ENCODE measurements around the gene PLXDC2. TPM values are rescaled to one million over a fixed set of nuclear protein-coding genes. Genes with fewer than 3 reads are reported as not detected.
"Not testable (repeated sequence)": the region's sequence is repeated elsewhere in the genome, so short reads cannot be mapped to it uniquely, and the experiment has no call there.

The PLXDC2 gene
- total RNA-seq, 1 donor from 2014 or later = 12.4 TPM

GRCh38 chr10:20200758-20201157 is 384.5 kb downstream of the PLXDC2 start:
- DNase-seq (no peak), ATAC-seq (no peak)
- intact Hi-C loops (cut with micrococcal nuclease) = no loop called here

DNA sequence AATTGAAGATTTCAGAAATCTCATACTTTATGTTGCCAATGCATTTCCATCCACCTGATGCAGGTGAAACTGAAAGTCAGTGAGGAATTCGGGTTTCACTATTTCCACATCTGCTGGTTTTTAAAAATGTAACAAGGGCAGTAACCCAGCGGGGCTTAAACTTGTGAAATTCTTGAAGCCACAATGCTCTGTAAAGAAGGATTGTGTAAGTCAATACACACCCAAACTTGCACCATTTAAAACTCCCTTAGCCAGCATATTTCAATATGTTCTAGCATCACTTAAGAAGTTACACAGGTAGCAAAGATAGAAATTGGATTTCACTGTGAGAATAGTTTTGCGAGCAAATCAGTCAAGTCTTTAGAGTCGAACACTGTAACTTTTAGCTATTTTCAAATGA is 386.1 kb downstream of the PLXDC2 start:
- ATAC-seq = no peak
- DNase-seq = no peak
- intact Hi-C loops (cut with micrococcal nuclease) = no loop called here

DNA sequence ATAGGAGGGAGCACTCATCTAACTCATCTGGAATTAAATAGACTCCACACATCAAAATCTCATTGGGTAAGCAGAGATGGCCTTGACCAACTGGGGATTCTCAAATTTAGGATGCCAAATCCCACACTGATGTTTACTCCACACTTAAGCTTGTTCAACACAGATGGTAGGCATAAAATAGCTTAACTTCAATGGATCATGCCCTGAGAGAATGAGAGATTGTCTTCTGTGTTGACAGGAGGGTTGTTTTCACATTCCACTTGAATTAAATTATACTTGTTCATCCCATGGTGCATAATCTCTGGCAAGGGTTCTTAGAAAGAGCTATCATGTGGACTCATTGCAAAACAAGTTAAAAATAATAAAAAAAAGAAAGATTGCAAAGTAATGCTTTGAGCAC is 391.4 kb downstream of the PLXDC2 start:
- intact Hi-C loops (cut with micrococcal nuclease) = no loop called here
- peak; percentile 33 for ATAC-seq

GRCh38 chr10:20209098-20209497 is 392.9 kb downstream of the PLXDC2 start:
- DNase-seq; intact Hi-C loops (cut with micrococcal nuclease); ATAC-seq: not testable (repeated sequence)

More for the DNA sequence above, 391.4 kb downstream of the PLXDC2 start:
- DNase-seq = no peak

DNA sequence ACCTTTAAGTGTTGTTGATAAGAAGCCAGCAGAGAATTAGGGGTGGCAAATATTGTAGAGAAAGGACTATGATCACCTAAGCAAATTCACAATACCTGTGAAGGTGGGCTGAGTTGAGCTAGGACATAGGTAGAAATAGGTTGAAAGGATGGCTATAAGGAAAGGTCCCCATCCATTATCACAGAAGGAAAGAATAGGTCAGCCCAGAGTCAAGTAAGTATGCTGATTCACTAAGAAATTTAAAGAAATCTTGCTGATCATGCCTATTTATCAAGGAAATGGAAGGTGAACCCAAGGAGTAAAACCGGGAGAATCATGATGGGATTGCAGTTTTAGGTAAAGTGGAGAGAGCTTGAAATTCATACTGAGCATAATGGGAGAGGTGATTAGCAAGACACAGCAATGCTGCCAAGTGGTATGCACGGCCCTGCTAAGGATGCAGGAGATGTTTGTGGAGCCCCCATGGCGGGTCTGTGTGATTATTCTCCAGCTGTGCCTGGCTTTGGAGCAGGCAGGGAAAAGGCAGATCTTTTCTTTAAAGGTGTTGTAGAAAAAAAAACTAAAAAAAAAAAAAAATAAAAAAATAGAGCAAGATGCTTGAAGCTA is 399.4 kb downstream of the PLXDC2 start:
- intact Hi-C loops (cut with micrococcal nuclease) = no loop called here
- DNase-seq (no peak), ATAC-seq (no peak)

DNA sequence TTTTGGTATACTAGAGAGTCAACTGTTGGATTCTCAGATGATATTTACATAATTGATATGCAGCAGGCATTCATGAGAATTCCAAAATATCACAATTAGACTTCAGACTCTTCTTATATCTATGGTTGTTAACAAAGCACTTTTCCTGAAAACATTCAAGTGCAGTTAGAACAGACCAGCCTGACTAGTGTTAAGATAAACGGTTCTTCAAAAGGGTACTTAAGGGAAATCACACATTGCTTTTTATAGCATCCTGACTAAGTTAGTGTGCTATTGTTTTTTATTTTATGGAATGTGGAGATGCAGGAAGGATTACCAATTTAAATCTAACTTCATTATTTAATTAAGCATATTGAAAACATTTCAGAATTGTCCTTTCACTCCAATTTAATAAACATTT is 405.1 kb downstream of the PLXDC2 start:
- DNase-seq (no peak), ATAC-seq (no peak)

GRCh38 chr10:20228729-20229128 is 412.5 kb downstream of the PLXDC2 start:
- DNase-seq (no peak), ATAC-seq (no peak)
- intact Hi-C loops (cut with micrococcal nuclease) = no loop called here

More for the DNA sequence above, 405.1 kb downstream of the PLXDC2 start:
- intact Hi-C loops (cut with micrococcal nuclease) = no loop called here

DNA sequence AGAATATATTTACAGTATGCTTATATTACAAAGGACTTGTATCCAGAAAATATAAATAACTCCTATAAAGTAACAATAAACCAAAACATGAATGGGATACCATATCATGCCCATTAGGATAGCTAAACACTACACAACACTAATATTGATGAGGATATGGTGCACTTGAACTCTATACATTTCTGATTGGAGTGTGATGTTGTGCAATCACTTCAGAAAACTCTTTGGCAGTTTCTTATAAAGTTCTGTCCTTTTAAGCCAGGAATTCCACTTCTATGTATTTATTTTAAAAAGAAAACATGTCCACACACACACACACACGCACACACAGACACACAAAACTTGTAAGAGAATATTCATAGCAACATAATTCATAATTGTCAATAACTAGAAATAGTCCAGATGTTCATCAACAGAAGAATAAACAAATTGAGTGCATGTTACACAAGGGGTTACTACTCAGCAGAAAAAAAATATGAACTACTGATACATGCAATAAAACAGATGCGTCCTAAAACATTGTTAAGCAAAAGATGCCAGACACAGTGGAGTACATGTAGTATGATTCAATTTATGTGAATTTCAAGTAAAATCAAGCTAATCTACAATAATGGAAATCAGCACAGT is 416.0 kb downstream of the PLXDC2 start:
- no peak for DNase-seq
- intact Hi-C loops (cut with micrococcal nuclease) = no loop called here
- no peak for ATAC-seq

DNA sequence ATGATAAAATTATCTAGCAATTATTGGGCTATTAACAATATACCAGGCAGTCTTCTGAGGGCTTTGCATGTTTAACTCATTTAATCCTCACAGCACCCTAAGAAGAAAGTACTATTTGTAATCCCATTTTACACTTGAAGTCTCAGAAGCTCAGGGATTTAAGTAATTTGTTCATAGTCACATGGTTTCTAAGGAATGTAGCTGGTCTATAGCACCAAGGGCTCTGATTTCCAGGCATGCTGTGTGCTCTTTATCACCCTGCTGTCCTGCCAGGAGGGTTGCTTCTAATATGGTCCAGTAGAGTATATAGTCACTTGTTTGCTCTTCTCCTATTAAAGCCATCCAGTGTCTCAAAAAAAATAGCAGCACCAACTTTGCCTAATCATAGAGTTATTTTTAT is 417.2 kb downstream of the PLXDC2 start:
- no peak for DNase-seq
- no peak for ATAC-seq
- intact Hi-C loops (cut with micrococcal nuclease) = no loop called here

DNA sequence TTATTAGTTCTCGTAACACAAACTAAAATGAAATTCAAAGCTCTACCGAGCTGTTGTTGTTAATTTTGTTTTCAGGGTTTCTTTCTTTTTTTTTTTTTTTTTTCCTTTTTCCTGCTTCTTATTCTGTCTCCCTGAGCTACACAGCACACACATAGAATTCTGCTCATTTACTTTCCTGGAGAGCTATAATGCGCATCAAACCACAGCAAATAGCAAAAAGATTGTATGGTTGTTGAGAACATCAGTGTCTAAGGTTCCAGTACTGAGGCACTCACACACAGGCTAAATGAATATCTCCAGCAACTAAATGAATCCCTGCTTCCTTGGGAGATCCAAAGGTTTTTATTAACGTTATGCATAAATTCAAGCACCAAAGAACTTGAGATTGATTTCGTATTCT is 418.3 kb downstream of the PLXDC2 start:
- ATAC-seq (no peak), DNase-seq (no peak)
- intact Hi-C loops (cut with micrococcal nuclease) = no loop called here

- intact Hi-C loops (cut with micrococcal nuclease) = no loop called here
- DNase-seq (no peak), ATAC-seq (no peak)
These were observed 420.9 kb downstream of the PLXDC2 start for GRCh38 chr10:20237091-20237570.

DNA sequence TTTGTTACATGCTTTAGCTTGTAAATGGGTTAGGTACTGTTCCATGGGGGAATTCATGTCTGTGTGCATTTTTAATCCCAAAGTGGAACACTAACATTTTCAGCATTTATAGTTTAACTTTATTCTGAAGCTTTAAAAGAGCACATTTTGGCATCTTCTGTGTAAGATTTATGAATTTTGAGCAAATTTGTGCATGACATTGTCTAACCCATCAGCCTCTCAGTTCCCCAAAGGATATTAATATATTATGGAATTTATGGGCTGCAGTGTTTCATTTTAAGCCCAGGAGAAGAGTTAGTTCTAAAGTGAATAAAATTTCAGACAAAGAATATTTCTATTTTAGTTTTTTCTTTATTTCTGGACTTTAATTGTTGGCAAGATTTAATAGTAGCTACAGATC is 421.4 kb downstream of the PLXDC2 start:
- no peak for ATAC-seq
- no peak for DNase-seq
- intact Hi-C loops (cut with micrococcal nuclease) = no loop called here

DNA sequence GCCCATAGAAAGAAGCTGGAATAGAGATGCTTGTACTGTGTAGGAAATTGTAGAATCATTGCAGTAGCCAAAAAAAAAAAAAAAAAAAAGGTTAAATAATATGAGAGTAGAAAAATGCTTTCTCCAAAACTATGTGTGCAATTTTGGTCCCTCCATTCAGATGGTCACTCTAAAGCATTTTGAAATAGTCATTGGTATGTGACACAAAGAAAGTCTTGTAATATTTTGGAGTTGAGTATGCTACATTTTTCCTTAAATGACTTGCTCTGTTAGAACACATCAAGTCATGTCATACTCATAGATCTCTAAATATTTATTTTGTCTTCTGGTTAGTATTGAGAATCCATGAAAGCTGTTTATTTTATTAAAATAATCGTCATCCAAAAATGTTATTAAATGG is 424.4 kb downstream of the PLXDC2 start:
- intact Hi-C loops (cut with micrococcal nuclease) = no loop called here
- ATAC-seq = no peak

GRCh38 chr10:20247454-20247853 is 431.2 kb downstream of the PLXDC2 start:
- DNase-seq (no peak), ATAC-seq (no peak)
- intact Hi-C loops (cut with micrococcal nuclease) = no loop called here

More for the DNA sequence above, 424.4 kb downstream of the PLXDC2 start:
- DNase-seq = no peak

DNA sequence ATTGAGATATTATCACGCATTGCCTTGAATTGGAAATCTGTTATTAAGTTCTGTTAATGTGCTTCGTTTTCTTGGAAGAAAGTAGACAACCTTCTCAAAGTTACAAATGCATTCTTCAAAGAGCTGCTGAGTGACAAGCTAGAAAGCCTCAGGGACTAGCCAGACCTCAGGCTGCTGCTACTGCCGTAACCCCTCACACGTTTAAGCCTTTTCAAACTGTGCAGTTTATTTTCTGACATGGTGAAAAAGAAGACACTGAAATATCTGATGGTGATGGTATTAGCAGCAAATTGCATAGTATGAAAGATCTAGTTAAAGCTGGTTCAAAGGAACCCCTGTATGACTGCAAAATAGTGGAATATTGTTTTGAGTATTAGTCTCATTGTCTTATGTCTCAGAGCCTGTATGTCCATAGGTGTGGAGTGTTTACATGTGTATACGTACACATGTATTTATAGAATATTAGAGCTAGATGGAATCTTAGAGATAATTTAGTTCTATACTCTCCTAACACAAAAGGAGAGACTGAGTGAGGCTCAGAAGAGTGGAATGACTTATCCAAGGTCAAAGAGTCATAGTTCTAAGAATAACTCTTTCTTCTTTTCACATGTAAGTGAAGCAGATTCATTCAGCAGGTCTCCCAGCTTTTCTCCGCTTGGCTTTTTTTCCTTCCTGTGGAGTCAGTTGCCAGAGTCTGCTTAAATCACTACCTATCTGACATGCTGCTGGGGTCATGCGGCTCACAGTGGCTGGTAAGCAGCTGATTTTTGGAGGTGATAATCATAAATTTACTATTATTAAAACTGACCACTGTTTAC is 431.9 kb downstream of the PLXDC2 start:
- intact Hi-C loops (cut with micrococcal nuclease) = no loop called here
- DNase-seq (no peak), ATAC-seq (peak; percentile 27)

DNA sequence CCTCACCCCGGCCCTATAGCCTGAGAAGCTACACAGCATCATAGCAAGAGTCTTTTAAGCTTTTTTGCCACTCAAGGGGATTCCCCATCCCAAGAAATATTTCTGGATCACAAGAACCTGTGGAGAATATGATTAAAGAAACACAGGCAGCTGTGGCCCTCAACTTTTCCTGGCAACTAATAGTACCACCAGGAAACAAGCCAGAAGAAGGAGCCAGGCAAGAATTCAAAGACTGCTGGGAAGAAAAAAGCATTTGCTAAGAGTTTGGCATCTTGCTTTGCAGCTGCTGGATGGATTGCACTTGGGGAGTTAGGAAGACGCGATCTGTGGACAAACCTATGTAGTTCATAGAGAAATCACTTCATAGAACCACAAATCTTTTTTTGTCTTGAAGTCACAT is 437.8 kb downstream of the PLXDC2 start:
- intact Hi-C loops (cut with micrococcal nuclease) = no loop called here
- no peak for DNase-seq
- peak; percentile 66 for ATAC-seq

DNA sequence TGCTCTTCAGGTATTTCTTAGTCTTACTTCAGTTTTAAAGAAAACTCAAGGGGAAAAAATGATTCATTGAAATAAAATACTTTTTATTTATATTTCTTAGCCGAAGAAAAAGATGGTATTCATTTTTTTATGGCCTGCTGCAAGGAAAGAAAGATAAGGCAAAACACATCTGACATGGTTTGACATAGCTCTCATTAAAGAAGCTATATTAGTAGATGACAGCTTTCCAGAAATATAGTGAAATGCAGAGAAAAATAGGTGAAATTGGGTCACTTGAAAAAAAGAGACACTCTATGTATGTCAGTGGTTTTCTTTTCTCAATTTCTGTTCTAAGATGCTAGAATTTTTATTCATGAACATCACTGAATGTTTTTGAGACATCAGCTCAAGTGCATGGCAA is 438.3 kb downstream of the PLXDC2 start:
- no peak for ATAC-seq
- intact Hi-C loops (cut with micrococcal nuclease) = no loop called here
- no peak for DNase-seq

DNA sequence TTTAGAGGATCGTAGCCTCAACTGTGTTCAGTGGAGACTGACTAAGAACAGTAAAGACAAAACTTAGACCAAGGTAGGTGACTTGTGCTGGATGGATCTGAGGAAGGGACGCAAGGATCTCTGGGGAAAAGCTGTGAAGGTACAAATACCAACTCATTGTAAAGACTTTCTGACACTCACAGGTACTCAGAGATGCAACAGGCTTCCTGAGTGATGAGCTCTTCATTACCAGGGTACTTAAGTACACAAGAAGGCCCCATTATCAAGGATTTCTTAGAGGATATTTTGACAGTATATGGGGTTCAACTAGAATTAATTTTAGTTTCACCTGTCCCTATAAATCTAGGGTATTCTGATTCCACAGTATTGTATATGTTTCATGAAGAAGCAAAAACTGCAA is 440.7 kb downstream of the PLXDC2 start:
- intact Hi-C loops (cut with micrococcal nuclease) = no loop called here
- ATAC-seq = no peak
- DNase-seq = no peak

DNA sequence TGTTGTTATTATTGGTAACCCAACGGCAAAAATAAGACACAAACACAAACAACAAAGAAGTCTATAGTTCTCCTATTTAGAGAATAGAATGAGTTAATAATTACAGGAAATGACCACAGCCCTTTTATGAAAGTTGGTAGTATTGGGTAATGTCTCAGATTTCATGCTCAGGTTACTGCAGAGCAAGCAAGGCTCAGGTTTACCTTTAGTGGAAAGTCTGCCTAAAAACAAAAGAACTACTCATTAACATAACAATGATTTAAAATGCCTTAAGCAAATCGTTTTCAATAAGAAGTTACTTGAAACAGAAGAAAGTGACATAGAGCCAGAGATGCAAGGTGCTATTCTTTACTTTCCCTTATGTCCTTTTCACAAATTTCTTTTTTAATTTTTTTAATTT is 441.2 kb downstream of the PLXDC2 start:
- no peak for DNase-seq
- intact Hi-C loops (cut with micrococcal nuclease) = no loop called here
- no peak for ATAC-seq

DNA sequence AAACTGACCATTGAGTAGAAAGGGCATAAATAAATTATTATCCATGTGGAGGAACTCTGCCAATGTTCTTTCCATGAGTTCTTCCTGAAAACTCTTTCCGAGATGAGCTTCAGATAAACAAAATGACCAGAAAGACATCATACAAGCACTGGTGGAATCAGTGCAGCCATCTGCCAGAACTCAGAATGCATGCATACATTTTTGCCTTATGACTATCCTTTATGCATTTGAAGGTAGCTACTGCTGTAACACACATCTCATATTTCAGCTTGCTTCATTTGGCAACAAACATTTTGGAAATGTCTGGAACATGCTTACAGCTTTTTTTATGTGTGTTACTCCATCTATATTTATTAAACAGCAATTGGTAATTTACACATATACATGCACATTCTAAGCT is 448.9 kb downstream of the PLXDC2 start:
- DNase-seq (no peak), ATAC-seq (no peak)
- intact Hi-C loops (cut with micrococcal nuclease) = no loop called here

Measured in left ventricle myocardium superior (tissue), 1 donor.